NCI-H774 (cell line): ENCODE data around the gene OBSCN.

Source experiments
- DNase-seq: peaks from one replicate; lab custom pipeline; 2025; lab: John Stamatoyannopoulos, UW

The OBSCN gene

DNA sequence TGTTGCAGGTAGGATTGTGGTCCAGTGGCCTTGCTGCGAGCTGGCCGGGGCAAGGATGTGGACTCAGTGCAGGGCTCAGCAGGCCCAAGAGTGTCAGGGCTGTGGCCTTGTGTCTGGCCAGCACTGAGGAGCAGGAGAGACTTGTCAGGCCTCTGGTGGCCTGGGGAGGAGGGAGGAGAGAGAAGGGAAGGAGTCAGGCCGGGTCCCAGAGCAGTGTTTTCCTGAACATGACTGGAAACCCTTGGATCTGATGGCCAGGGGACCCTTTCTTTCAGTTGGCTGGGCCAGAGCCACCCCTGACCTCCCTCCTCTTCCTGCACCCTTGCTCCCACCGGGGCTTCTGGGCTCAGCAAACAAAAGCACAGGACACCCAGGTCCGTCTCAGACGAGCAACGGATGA is 37.2 kb upstream of the OBSCN start:
- no peak for DNase-seq

DNA sequence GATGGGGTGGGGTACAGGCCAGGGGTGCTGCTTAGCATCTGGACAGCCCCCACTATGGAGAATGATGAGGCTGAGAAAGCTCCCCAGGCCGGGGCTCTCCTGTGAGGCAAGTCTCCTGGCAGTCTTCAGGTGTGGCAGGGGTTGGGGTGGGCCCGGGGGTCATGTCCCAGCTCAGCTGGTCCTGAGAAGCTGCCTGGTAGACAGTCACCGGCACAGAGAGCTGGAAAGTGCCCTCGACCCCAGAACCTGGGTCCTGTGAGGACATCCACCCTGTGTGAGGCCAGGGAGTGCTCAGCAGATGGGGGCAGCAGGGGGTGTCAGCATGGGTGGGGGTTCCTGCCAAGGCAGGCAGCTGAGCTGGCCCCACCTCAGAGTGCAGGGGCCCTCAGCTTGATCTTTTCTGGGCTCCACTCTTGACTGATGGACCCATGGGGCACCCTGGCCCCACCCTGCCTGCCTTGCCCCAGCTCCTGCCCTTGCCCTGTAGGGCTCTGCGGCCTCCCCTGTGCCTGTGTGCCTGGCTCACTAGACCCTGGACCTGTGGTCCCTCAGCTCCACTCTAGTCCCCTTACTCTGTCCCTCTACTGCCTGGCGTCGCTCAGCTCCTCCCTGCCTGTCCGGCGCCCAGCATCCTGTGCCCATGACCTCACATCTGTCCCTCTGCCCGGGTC is 36.5 kb upstream of the OBSCN start:
- DNase-seq: no peak

DNA sequence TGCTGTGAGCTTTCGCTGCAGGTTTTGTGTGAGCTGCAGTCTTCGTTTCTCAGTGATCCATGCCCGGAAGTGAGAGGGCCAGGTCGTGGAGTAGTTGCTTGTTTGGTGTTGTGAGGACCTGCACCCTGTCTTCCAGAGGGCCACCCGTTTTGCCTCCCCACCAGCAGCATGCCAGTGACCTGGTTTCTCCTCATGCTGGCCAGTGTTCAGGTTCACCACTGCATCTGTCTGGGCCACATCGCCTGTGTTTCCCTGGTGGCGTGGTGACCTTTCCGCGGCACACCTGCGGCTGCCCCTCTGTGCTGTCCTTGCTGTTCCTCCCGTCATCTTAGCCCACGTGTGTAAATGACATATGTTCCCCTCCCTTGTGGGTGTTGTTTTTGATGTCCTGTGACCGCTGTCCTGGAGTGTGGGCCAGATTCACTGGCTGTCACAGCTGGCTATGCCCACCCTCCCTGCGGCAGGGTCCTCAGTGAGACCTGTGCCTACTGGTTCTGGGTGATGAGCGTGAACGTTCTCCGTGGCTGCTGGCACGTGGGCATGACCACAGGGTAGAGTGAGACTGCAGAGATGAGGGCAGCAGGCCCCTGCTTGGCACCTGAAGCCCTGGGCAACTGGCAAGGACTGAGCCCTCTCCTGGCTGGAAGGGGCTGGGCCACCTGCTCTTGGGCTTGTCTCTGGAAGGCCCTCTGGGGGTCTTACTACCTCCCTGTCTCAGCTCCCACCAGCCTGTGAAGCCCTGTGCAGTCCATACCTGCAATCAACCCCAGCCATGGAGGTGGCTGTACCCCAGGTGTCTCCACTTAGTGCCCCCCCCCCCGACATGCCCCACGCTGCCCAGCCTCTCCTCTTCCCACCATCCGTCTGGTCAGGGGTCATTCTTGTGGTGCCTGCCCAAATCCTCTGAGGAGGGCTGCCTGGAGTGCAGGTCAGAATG is 35.0 kb upstream of the OBSCN start:
- DNase-seq: no peak

DNA sequence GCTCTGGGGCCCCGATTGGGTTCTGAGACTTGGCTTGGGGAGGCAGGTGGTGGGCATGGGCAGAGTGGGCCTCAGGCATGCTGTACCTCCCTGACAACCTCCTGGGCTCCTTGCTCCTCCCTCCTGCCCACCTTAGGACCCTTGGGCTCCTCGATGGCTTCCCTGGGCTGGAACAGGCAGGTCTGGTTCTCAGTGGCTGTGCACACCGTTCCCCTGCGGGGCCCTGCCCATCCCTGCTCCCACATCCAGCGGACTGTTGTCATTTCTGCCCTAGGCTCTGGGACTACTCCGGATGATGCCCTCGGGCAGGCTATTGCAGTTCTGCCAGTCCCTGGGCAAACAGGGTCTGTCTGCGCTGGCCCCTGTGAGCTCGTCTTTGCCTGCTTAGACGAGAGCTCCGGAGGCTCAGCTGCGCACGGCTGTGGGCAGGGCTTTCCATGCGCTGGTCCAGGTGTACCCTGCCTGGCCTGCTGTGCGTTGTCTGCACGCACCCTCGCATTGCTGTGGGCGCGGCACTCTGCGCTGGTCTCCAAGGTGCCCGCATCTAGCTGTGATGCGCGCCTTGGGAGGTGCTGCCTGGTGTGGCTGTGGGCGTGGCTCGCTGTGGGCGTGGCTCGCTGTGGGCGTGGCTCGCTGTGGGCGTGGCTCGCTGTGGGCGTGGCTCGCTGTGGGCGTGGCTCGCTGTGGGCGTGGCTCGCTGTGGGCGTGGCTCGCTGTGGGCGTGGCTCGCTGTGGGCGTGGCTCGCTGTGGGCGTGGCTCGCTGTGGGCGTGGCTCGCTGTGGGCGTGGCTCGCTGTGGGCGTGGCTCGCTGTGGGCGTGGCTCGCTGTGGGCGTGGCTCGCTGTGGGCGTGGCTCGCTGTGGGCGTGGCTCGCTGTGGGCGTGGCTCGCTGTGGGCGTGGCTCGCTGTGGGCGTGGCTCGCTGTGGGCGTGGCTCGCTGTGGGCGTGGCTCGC is 34.0 kb upstream of the OBSCN start:
- DNase-seq: peak; percentile 47

DNA sequence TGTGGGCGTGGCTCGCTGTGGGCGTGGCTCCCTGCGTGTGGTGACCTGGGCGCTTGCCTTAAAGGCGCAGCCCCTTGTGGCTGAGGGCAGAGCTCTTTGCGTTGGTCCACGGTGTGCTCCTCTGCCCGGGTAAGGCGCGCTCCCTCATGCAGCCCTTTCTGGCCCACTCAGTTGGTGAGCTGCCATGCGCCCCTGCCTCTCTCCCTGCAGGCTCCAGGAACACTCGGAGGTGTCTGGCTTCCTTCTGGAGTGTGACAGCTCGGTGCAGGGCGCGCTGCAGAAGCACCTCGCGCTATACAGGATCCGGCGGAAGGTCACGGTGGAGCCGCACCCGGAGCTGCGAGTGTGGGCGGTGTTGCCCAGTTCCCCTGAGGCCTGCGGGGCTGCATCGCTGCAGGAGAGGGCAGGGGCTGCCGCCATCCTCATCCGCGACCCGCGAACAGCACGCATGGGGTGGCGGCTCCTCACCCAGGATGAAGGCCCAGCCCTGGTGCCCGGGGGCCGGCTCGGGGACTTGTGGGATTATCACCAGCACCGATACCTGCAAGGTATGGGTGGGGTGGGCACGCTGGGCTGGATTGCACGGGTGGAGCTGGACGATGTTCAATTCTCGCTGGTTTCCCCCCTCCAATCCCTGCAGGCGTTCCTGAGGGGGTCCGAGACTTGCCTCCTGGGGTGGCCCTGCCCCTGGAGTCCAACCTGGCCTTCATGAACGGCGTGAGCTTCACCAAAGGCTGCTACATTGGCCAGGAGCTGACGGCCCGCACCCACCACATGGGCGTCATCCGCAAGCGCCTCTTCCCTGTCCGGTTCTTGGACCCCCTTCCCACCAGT is 33.1 kb upstream of the OBSCN start:
- DNase-seq: peak; percentile 18

DNA sequence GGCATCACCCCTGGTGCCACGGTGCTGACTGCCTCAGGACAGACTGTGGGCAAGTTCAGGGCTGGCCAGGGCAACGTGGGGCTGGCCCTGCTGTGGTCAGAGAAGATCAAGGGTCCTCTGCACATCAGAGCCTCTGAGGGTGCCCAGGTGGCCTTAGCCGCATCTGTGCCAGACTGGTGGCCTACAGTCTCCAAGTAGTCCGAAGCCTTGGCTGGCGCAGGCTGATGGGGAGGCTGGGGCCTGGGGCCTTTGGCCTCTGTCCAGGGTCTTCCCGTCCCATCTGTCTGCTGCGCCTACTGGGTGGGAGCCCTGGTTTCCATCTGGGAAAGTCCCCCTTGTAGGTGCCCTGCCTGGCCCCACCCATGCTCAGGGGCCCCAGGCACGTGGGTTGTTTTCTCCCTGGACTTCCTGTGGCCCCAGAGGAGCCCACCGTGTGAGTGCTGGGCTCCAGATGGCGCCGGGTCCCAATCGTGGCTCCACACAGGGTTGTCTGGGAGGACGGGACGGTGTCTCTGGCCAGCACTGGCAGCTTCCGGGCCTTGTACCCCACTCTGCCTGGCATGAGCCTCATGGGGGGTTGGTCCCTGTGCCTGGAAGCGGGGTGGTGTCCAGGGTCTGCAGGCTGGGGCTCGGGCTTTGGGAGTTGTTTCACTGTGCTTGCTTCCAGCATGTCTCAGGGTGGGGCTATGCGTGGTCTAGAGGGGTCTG is 32.4 kb upstream of the OBSCN start:
- DNase-seq: no peak

DNA sequence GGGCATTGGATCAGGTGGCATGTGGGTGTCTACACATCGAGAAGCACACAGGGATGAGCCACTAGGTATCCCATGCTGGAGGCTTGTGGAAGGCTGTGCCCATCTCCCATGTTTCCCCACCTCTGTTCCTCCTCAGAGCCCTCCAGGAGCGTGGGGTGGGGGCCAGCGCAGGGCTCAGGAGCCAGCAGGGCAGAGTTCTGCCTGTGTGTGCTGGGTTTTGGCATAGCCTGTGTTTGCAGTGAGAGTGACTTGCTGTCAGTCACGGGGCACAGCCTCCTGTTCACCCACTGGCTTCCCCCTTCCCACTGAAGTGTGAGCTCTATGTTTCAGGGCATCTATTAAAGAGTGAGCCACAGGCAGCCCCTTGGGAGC is 31.8 kb upstream of the OBSCN start:
- no peak for DNase-seq

DNA sequence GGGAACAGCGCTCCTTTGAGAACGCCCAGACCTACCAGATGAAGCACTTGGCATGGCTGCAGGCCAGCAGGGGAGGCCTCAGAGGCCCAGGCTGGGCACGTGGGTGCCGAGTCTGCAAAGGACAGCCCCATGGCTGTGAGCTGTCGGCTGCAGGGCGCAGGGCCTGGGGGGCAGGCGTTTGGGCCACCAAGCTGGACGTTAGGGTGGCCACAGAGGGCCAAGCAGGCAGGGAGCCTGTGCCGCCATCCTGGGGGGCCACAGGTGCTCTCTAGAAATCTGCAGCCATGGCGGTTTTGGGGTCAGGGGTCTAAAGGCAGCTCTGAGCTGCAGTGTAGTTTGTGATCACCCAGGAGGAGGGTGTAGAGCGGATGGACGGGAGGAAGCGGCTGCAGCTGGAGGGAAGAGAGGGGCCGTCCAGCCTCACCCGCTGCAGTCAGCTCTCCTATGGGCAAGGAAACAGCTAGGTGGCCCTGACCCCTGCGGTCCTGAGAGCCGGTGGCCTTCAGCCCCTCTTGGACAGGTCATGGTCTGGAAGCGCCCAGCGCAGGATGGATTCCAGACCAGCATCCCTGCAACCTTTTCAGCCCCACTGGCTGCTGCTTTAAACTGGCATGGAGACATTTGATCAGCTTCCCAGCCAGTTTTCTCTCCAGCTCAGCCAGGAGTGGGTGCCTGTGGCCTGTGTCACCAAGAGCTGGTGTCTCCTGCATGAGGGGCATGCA is 31.2 kb upstream of the OBSCN start:
- DNase-seq: no peak

DNA sequence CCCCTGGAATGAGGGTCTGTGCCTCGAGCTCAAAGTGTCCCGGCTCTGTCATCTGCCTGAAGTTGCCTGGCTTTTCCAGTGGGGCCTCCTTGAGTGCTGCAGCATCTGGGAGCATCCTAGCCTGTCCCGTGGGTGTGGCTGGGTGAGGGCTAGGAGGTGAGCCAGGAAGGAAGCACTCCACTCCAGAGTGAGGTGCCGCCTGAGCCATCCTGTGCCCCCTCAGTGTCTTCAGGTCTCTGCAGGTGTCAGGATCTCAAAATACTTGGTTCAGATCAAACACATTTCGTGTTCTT is 30.7 kb upstream of the OBSCN start:
- DNase-seq: no peak

DNA sequence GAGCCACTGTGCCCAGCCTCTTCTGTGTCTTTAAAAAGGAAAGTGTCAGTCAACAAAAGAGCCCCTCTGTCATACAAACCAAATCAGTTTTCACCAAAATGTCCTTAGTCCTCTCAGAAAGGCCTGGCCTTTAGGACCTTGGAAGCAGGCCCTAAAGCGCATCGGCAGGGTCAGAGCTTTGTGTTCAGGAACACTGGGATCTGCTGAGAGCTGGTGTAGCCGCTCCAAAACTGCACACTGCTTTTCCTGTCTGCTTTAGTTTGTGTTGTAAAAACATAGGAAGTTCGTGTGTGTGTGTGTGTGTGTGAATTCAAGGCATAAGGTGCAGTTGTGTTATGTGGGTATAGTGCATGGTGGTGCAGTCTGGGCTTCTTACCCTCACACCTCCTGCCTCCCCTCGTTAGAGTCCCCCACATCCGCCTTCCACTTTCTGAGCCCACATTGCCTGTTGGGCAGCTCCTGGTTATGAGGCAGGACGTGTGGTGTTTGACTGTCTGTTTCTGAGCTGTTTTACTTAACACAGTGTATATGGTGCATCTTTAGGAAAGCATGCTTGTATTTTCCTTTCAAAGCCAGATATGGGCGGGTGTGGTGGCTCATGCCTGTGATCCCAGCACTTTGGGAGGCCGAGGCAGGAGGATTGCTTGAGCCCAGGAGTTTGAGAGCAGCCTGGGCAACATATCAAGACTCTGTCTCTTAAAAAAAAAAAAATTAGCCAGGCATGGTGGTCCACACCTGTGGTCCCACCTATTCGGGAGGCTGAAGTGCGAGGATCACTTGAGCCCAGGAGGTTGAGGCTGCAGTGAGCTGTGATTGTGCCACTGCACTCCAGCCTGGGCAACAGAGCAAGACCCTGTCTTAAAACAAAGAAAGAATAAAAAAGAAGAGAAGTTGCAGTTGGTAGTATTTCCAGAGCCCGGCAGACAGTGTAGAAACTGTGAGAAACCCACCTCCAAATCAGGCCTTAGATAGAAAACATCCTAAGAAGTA is 29.8 kb upstream of the OBSCN start:
- no peak for DNase-seq

DNA sequence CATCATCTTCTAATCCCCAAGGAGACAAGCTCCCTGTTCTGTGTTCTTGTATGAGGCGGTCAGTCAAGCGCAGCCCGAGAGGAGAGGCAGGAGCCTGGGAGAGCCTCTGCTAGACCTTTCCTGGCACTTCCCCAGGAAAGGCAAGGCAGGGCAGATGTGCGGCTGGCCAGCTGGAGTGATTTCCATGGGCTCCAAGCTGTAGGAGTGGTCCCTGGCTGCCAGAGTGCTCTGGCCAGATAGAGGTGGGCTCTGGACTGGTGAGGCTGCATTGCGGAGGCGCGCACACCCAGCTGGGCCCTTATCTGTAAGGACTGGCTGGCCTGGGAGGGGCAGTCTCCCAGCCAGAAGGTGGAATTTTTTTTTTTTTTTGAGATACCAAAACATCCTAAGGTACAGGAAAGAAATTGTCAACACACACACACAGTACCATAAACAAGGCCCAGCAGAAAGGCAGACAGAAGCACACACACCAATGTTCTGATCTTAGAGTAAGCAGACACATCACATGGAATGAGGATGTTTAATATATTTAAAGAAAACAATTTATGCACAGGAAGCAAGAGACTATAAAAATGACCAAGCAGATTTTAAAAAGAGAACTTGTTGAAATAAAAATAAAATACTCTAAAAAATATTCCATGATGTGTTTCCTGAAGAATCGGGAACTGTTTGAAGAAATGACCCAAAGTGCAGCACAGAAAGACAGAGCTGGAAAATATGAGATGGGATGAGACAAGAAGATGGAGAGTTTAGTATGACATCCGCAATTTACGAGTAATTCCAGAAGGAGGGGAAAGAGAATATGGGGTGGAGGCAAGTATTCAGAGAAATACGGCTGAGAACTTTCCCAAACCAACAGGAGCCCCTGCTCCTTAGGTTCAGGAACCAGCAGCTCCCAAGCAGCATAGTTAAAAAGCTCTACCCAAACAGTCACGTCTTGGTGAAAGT is 28.8 kb upstream of the OBSCN start:
- DNase-seq: no peak

DNA sequence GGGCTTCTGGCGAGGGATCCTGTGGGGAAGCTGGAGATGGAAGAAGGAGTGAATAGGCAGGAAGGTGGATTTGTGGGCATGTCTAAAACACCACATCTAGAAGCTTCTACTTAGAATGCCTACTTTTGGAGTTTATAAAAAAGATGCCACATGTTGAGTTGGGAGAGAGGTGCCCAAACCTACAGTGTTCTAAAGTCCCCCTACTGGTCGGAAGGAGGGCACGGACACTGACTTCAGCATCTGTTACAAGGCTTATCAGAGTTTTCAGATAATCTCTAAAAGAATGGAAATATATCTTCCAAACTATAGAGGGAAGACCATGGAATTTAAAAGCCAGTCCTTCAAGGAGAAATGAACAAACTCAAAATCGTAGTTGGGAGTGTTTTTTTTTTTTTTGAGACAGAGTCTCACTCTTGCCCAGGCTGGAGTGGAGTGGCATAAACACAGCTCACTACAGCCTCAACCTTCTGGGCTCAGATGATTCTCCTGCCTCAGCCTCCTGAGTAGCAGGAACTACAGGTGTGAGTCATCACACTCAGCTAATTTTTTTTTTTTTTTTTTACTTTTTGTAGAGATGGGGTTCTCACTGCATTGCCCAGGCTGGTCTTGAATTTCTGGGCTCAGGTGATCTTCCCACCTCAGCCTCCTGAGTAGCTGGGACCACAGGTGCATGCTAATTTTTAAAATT is 27.4 kb upstream of the OBSCN start:
- no peak for DNase-seq

DNA sequence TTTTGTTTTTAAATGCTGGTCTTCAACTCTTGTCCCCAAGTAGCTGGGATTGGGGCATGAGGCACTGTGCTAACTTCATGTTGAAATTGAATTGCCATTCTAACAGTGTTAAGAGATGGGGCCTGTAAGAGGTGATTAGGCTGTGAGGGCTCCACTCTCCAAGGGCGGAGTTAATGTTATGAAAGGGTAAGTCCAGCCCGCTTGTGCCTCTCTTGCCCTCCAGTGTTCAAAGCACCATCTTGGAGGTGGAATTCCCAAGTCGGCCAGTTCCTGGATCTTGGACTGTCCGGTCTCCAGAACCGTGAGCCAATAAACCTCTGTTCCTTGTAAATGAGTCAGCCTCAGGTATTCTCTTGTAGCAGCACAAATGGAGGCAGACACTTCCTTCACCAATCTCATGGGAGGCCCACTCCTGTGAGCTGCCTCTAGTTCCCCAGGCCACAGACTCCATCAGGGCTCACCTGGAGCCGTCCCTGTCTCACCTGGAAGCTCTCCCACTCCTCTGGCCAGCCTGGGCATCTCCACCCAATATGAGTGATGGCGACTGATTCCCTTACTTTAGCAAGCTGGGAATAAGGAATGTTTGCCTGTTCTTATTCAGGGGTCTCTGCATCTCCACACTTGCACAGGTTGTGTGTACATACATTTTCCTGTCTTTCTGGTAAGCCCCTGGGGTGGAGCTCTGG is 26.7 kb upstream of the OBSCN start:
- DNase-seq: no peak

DNA sequence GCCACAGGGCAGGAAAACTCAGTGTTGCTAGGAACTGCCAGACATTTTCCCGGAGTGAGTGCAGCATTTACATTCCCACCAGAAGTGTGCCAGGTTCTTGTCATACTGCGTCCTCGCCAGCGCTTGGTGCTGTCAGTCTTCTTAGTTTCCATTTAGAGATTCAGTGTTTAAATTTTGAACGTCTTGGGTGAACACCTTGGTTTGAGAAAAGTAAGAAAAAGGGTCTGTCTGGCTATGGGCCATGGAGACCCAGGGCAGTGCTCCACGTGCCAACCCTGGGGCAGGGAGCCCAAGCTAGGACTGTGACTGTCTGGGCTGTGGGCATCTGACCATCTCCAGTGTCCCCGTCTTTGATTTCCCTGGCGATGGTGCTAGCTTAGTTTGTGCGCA is 26.2 kb upstream of the OBSCN start:
- DNase-seq: no peak

DNA sequence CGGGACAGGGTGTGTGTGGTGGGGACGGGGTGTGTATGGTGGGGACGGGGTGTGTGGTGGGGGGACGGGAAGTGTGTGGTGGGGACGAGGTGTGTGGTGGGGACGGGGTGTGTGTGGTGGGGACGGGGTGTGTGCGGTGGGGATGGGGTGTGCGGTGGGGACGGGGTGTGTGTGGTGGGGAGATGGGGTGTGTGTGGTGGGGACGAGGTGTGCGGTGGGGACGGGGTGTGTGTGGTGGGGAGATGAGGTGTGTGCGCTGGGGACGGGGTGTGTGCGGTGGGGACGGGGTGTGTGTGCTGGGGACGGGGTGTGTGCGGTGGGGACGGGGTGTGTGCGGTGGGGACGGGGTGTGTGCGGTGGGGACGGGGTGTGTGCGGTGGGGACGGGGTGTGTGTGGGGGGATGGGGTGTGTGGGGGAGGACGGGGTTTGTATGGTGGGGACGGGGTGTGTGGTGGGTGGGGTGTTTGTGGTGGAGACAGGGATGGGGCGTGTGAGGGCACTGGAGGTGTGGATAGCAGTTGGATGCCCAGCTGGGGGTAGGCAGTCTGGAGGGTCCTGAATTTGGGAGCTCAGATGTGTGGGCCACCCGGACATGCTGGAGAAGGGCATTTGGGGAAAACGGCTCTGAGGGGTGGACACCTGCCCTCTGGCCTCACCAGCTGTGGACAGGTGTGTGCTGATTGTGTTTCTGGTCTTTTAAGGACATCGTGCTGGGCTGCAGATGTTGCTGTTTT is 25.4 kb upstream of the OBSCN start:
- no peak for DNase-seq

DNA sequence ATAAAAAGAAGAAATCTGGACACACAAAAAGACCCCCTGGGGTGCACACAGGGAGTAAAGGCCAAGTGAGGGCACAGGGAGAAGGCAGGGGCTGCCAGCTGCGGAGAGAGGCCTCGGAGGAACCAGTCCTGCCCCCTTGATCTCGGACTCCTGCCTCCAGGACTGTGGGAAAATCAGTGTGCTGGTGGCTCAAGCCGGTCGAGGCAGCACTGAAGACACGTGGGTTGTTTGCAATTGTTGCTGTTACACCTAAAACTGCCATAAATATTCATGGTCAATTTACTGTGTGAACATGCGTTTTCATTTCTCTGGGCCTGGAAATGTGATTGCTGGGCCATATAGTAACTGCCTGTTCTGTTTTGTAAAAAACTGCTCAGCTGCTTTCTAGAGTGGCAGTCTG is 23.7 kb upstream of the OBSCN start:
- DNase-seq: no peak
